WTC11 (cell line): ENCODE results near the gene PCDHA3. TPM values are rescaled to one million over a fixed set of nuclear protein-coding genes. Genes with fewer than 3 reads are reported as not detected.

Source experiments
- ATAC-seq: fragments of 200-7000 bp; cut with Tn5 transposase; 2 replicates; pipeline ENCODE4 v1.10.0; 2021; ENCODE audit warnings: mild to moderate bottlenecking, moderate library complexity
- CTCF ChIA-PET: fragments of 300-600 bp; sonication (Branson Sonifier 250); formaldehyde crosslinking; loops from one replicate; lab custom pipeline; 2021; ENCODE audit warnings: antibody characterized with exemption; lab: Charles Lee
- POLR2A ChIA-PET: fragments of 350-600 bp; sonication (Branson Sonifier 250); formaldehyde crosslinking; loops from one replicate; lab custom pipeline; 2021; ENCODE audit warnings: antibody characterized with exemption; lab: Charles Lee
- DNase-seq: peaks from one replicate; pipeline ENCODE4 v3.0.0; 2021; ENCODE audit warnings: low spot score
- H3K27ac Mint-ChIP-seq: 2 replicates; pipeline ENCODE4 v1.8.0; 2021; ENCODE audit warnings: mixed read lengths
- H3K27me3 Mint-ChIP-seq: 2 replicates; pipeline ENCODE4 v1.8.0; 2021; ENCODE audit warnings: low read depth, mild to moderate bottlenecking, moderate library complexity, mixed read lengths
- H3K36me3 Mint-ChIP-seq: 2 replicates; pipeline ENCODE4 v1.8.0; 2021; ENCODE audit warnings: mixed read lengths
- H3K4me1 Mint-ChIP-seq: 2 replicates; pipeline ENCODE4 v1.8.0; 2022; ENCODE audit warnings: mixed read lengths
- H3K4me3 Mint-ChIP-seq: 2 replicates; pipeline ENCODE4 v1.8.0; 2021; ENCODE audit warnings: mild to moderate bottlenecking, moderate library complexity, mixed read lengths
- H3K9me3 Mint-ChIP-seq: 2 replicates; pipeline ENCODE4 v1.8.0; 2021; ENCODE audit warnings: mixed read lengths
- CREM ChIP-seq: sonication (generic); formaldehyde crosslinking; IDR thresholded peaks from 2 replicates; pipeline ENCODE4 v1.8.1; 2022; ENCODE audit warnings: mild to moderate bottlenecking, missing genetic modification reagents, moderate library complexity
- HMGA2 ChIP-seq: fragments of 250-450 bp; sonication (Bioruptor Pico); IDR thresholded peaks from 2 replicates; pipeline ENCODE4 v1.4.0; 2021; ENCODE audit warnings: mild to moderate bottlenecking, moderate library complexity
- JAZF1 ChIP-seq: fragments of 250-450 bp; sonication (Bioruptor Pico); IDR thresholded peaks from 2 replicates; pipeline ENCODE4 v1.9.0; 2021; ENCODE audit warnings: moderate library complexity, mild to moderate bottlenecking, inconsistent platforms
- JUN ChIP-seq: sonication (generic); formaldehyde crosslinking; IDR thresholded peaks from 2 replicates; pipeline ENCODE4 v1.8.0; 2023; ENCODE audit warnings: mild to moderate bottlenecking, missing genetic modification reagents
- KAT7 ChIP-seq: sonication (generic); formaldehyde crosslinking; IDR thresholded peaks from 2 replicates; pipeline ENCODE4 v1.8.1; 2023; ENCODE audit warnings: missing genetic modification reagents, mild to moderate bottlenecking, borderline replicate concordance
- MYBL2 ChIP-seq: sonication (generic); formaldehyde crosslinking; IDR thresholded peaks from 2 replicates; pipeline ENCODE4 v1.8.1; 2023; ENCODE audit warnings: mild to moderate bottlenecking, moderate library complexity, missing genetic modification reagents
- NR2C2 ChIP-seq: sonication (generic); formaldehyde crosslinking; IDR thresholded peaks from 2 replicates; pipeline ENCODE4 v1.8.0; 2022; ENCODE audit warnings: mild to moderate bottlenecking, missing genetic modification reagents
- NR3C1 ChIP-seq: sonication (generic); formaldehyde crosslinking; conservative IDR thresholded peaks from 2 replicates; pipeline ENCODE4 v1.8.1; 2023; ENCODE audit warnings: low read depth, mild to moderate bottlenecking, missing genetic modification reagents
- PRRX2 ChIP-seq: fragments of 250-450 bp; sonication (Bioruptor Pico); IDR thresholded peaks from 2 replicates; pipeline ENCODE4 v1.8.0; 2021; ENCODE audit warnings: mild to moderate bottlenecking
- SMAD4 ChIP-seq: sonication (generic); formaldehyde crosslinking; IDR thresholded peaks from 2 replicates; pipeline ENCODE4 v1.8.0; 2022; ENCODE audit warnings: mild to moderate bottlenecking, missing genetic modification reagents
- TCF7 ChIP-seq: sonication (generic); formaldehyde crosslinking; IDR thresholded peaks from 2 replicates; pipeline ENCODE4 v1.8.0; 2022; ENCODE audit warnings: mild to moderate bottlenecking, low read depth, missing genetic modification reagents, moderate library complexity
- ZNF219 ChIP-seq: sonication (generic); formaldehyde crosslinking; IDR thresholded peaks from 2 replicates; pipeline ENCODE4 v1.8.0; 2023; ENCODE audit warnings: missing genetic modification reagents, mild to moderate bottlenecking, borderline replicate concordance
- total RNA-seq: library from RNA; stranded (reverse); gene quantifications from 3 replicates; pipeline ENCODE4 v1.2.3, GENCODE V29; 2021
- TF ChIP-seq, protein P1 (sequence below): sonication (generic); formaldehyde crosslinking; IDR thresholded peaks from 2 replicates; pipeline ENCODE4 v1.8.1; 2022; ENCODE audit warnings: missing genetic modification reagents, borderline replicate concordance
- TF ChIP-seq, protein P2 (sequence below): sonication (generic); formaldehyde crosslinking; conservative IDR thresholded peaks from 2 replicates; pipeline ENCODE4 v1.8.1; 2022; ENCODE audit warnings: mild to moderate bottlenecking, missing genetic modification reagents
- TF ChIP-seq, protein P3 (sequence below): fragments of 250-450 bp; sonication (Bioruptor Pico); IDR thresholded peaks from 2 replicates; pipeline ENCODE4 v1.9.0; 2021; ENCODE audit warnings: mild to moderate bottlenecking
- TF ChIP-seq, protein P4 (sequence below): sonication (generic); formaldehyde crosslinking; IDR thresholded peaks from 2 replicates; pipeline ENCODE4 v1.8.0; 2022; ENCODE audit warnings: mild to moderate bottlenecking, missing genetic modification reagents
- TF ChIP-seq, protein P5 (sequence below): fragments of 250-450 bp; sonication (Bioruptor Pico); IDR thresholded peaks from 2 replicates; pipeline ENCODE4 v1.9.0; 2021; ENCODE audit warnings: moderate library complexity, mild to moderate bottlenecking, inconsistent platforms, borderline replicate concordance
- TF ChIP-seq, protein P6 (sequence below): sonication (generic); formaldehyde crosslinking; IDR thresholded peaks from 2 replicates; pipeline ENCODE4 v1.8.0; 2022; ENCODE audit warnings: mild to moderate bottlenecking, missing genetic modification reagents
- TF ChIP-seq, protein P7 (sequence below): fragments of 200-600 bp; IDR thresholded peaks from 2 replicates; pipeline ENCODE4 v1.8.0; 2022; ENCODE audit warnings: antibody characterized with exemption

Gene PCDHA3
- total RNA-seq, 1 experiment from 2014 or later = 3.4 TPM

DNA sequence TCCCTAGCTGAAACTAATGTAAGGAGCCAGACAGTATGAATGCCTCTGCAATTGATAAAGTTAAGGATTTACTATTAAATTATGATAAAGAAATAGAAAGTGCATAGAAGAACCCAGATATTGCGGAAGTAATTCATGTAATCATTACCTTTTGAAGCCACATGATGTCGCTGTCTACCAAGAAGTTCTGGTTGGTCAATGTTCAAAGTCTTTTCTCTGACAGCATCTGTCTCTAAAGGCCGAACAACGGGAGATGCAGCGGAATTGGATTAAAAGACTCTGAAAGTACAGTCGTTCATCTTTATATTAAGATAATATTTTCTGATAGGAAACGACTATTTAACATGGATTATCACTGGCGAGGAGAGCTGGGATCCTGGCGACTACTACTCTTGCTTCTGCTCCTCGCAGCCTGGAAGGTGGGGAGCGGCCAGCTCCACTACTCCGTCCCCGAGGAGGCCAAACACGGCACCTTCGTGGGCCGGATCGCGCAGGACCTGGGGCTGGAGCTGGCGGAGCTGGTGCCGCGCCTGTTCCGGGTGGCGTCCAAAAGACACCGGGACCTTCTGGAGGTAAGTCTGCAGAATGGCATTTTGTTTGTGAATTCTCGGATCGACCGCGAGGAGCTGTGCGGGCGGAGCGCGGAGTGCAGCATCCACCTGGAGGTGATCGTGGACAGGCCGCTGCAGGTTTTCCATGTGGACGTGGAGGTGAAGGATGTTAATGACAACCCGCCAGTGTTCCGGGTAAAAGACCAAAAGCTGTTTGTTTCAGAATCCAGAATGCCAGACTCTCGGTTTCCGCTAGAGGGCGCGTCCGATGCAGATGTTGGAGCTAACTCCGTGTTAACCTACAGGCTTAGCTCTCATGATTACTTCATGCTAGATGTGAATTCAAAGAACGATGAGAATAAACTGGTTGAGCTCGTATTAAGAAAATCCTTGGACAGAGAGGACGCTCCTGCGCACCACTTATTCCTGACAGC, 40.4 kb downstream of the PCDHA3 start, which contains the start of gene PCDHA8:
PCDHA8 (plus strand) TSS at position 210 of the 985 bp plus-strand sequence; CDS start at position 345, 135 bp downstream.
- Mint-ChIP-seq H3K4me3 (peak within 1 kb of the TSS; percentile 49), H3K4me1 (peaks cover 7% of the 10 kb centered on the region; the same call in 1 of the 2 replicates)
- peak; percentile 76 for DNase-seq

DNA sequence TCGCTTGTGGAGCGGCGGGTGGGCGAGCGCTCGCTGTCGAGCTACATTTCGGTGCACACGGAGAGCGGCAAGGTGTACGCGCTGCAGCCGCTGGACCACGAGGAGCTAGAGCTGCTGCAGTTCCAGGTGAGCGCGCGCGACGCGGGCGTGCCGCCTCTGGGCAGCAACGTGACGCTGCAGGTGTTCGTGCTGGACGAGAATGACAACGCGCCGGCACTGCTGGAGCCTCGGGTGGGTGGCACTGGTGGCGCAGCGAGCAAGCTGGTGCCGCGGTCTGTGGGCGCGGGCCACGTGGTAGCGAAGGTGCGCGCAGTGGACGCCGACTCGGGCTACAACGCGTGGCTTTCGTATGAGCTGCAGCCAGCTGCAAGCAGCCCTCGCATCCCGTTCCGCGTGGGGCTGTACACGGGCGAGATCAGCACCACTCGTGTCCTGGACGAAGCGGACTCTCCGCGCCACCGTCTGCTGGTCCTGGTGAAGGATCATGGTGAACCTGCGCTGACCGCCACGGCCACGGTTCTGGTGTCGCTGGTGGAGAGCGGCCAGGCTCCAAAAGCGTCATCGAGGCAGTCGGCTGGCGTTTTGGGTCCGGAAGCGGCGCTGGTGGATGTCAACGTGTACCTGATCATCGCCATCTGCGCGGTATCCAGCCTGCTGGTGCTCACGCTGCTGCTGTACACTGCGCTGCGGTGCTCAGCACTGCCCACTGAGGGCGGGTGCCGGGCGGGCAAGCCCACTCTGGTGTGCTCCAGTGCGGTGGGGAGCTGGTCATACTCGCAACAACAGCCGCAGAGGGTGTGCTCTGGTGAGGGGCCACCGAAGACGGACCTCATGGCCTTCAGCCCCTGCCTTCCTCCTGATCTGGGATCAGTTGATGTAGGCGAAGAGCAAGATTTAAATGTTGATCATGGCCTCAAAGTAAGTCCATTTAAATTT, 42.2 kb downstream of the PCDHA3 start:
- no peak for DNase-seq
- Mint-ChIP-seq H3K27me3 (no peaks in the 10 kb centered on the region; the same call in 1 of the 2 replicates), H3K36me3 (peaks cover 6% of the 10 kb centered on the region), H3K4me1 (peaks cover 16% of the 10 kb centered on the region), H3K4me3 (no peak overlapping the region), H3K9me3 (peaks cover 4% of the 10 kb centered on the region), H3K27ac (no peak overlapping the region)
- no peak for ATAC-seq
- CTCF ChIA-PET = interaction anchor here (0.6 to 4.7 kb wide), 6 partner anchors 13 to 158 kb away, joined by 3 to 61 read pairs (median 10); partner anchors contain the start of genes PCDHA10, PCDHA4 and PCDHAC1
- POLR2A ChIA-PET = interaction anchor here (0.5 kb wide), 1 partner anchor 1297 kb away, joined by 3 read pairs; no protein-coding TSS in a partner anchor
- no peak for TF ChIP-seq NR3C1
- TF ChIP-seq, protein P1, sequence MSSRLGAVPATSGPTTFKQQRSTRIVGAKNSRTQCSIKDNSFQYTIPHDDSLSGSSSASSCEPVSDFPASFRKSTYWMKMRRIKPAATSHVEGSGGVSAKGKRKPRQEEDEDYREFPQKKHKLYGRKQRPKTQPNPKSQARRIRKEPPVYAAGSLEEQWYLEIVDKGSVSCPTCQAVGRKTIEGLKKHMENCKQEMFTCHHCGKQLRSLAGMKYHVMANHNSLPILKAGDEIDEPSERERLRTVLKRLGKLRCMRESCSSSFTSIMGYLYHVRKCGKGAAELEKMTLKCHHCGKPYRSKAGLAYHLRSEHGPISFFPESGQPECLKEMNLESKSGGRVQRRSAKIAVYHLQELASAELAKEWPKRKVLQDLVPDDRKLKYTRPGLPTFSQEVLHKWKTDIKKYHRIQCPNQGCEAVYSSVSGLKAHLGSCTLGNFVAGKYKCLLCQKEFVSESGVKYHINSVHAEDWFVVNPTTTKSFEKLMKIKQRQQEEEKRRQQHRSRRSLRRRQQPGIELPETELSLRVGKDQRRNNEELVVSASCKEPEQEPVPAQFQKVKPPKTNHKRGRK (CRISPR knock-in tag) = no peak
- no peak for TF ChIP-seq ZNF219 (CRISPR knock-in tag)
- no peak for TF ChIP-seq NR2C2 (CRISPR knock-in tag)
- no peak for TF ChIP-seq JUN (CRISPR knock-in tag)
- TF ChIP-seq, protein P2, sequence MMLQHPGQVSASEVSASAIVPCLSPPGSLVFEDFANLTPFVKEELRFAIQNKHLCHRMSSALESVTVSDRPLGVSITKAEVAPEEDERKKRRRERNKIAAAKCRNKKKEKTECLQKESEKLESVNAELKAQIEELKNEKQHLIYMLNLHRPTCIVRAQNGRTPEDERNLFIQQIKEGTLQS = no peak
- no peak for TF ChIP-seq CREM (CRISPR knock-in tag)
- TF ChIP-seq, protein P3, sequence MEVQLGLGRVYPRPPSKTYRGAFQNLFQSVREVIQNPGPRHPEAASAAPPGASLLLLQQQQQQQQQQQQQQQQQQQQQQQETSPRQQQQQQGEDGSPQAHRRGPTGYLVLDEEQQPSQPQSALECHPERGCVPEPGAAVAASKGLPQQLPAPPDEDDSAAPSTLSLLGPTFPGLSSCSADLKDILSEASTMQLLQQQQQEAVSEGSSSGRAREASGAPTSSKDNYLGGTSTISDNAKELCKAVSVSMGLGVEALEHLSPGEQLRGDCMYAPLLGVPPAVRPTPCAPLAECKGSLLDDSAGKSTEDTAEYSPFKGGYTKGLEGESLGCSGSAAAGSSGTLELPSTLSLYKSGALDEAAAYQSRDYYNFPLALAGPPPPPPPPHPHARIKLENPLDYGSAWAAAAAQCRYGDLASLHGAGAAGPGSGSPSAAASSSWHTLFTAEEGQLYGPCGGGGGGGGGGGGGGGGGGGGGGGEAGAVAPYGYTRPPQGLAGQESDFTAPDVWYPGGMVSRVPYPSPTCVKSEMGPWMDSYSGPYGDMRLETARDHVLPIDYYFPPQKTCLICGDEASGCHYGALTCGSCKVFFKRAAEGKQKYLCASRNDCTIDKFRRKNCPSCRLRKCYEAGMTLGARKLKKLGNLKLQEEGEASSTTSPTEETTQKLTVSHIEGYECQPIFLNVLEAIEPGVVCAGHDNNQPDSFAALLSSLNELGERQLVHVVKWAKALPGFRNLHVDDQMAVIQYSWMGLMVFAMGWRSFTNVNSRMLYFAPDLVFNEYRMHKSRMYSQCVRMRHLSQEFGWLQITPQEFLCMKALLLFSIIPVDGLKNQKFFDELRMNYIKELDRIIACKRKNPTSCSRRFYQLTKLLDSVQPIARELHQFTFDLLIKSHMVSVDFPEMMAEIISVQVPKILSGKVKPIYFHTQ = no peak
- no peak for TF ChIP-seq HMGA2 (CRISPR knock-in tag)
- no peak for TF ChIP-seq KAT7
- TF ChIP-seq, protein P4, sequence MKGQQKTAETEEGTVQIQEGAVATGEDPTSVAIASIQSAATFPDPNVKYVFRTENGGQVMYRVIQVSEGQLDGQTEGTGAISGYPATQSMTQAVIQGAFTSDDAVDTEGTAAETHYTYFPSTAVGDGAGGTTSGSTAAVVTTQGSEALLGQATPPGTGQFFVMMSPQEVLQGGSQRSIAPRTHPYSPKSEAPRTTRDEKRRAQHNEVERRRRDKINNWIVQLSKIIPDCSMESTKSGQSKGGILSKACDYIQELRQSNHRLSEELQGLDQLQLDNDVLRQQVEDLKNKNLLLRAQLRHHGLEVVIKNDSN (CRISPR knock-in tag) = no peak
- TF ChIP-seq SMAD4 (CRISPR knock-in tag) = no peak
- TF ChIP-seq TCF7 (CRISPR knock-in tag) = no peak

More for the DNA sequence above, 40.4 kb downstream of the PCDHA3 start, which contains the start of gene PCDHA8:
- POLR2A ChIA-PET = interaction anchor here (0.6 kb wide), 1 partner anchor 424 kb away, joined by 6 read pairs; no protein-coding TSS in a partner anchor
- no peaks in the 10 kb centered on the region; the same call in 1 of the 2 replicates for H3K27me3 Mint-ChIP-seq
- peak; percentile 85 for ATAC-seq
- TF ChIP-seq, protein P5, sequence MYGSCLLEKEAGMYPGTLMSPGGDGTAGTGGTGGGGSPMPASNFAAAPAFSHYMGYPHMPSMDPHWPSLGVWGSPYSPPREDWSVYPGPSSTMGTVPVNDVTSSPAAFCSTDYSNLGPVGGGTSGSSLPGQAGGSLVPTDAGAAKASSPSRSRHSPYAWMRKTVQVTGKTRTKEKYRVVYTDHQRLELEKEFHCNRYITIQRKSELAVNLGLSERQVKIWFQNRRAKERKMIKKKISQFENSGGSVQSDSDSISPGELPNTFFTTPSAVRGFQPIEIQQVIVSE (CRISPR knock-in tag) = no peak
- no peak for TF ChIP-seq JAZF1 (CRISPR knock-in tag)
- TF ChIP-seq NR3C1 = no peak
- no peak for TF ChIP-seq PRRX2 (CRISPR knock-in tag)
- no peak for TF ChIP-seq MYBL2 (CRISPR knock-in tag)
- TF ChIP-seq, protein P6, sequence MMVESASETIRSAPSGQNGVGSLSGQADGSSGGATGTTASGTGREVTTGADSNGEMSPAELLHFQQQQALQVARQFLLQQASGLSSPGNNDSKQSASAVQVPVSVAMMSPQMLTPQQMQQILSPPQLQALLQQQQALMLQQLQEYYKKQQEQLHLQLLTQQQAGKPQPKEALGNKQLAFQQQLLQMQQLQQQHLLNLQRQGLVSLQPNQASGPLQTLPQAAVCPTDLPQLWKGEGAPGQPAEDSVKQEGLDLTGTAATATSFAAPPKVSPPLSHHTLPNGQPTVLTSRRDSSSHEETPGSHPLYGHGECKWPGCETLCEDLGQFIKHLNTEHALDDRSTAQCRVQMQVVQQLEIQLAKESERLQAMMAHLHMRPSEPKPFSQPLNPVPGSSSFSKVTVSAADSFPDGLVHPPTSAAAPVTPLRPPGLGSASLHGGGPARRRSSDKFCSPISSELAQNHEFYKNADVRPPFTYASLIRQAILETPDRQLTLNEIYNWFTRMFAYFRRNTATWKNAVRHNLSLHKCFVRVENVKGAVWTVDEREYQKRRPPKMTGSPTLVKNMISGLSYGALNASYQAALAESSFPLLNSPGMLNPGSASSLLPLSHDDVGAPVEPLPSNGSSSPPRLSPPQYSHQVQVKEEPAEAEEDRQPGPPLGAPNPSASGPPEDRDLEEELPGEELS (CRISPR knock-in tag) = no peak
- TF ChIP-seq, protein P7, sequence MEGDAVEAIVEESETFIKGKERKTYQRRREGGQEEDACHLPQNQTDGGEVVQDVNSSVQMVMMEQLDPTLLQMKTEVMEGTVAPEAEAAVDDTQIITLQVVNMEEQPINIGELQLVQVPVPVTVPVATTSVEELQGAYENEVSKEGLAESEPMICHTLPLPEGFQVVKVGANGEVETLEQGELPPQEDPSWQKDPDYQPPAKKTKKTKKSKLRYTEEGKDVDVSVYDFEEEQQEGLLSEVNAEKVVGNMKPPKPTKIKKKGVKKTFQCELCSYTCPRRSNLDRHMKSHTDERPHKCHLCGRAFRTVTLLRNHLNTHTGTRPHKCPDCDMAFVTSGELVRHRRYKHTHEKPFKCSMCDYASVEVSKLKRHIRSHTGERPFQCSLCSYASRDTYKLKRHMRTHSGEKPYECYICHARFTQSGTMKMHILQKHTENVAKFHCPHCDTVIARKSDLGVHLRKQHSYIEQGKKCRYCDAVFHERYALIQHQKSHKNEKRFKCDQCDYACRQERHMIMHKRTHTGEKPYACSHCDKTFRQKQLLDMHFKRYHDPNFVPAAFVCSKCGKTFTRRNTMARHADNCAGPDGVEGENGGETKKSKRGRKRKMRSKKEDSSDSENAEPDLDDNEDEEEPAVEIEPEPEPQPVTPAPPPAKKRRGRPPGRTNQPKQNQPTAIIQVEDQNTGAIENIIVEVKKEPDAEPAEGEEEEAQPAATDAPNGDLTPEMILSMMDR = peak; percentile 65
- H3K27ac Mint-ChIP-seq = no peak within 1 kb of the TSS
- peaks cover 4% of the 10 kb centered on the region for H3K9me3 Mint-ChIP-seq
- peaks cover 6% of the 10 kb centered on the region for H3K36me3 Mint-ChIP-seq
- CTCF ChIA-PET = interaction anchor here (0.5 to 4.7 kb wide), 61 partner anchors 10 to 1652 kb away, joined by 3 to 61 read pairs (median 6); partner anchors contain the start of genes IK, NDUFA2, PCDHA1 and PCDHA10
